Panc1 (cell line): ENCODE measurements around the gene SPDYE16. TPM values are rescaled to one million over a fixed set of nuclear protein-coding genes. Genes with fewer than 3 reads are reported as not detected.
"Not testable (repeated sequence)": the region's sequence is repeated elsewhere in the genome, so short reads cannot be mapped to it uniquely, and the experiment has no call there.

Experiments
- ATAC-seq: fragments of 200-7000 bp; cut with Tn5 transposase; 2 replicates; pipeline ENCODE4 v1.9.1; 2020; ENCODE audit warnings: mild to moderate bottlenecking, moderate library complexity
- BruUV-seq: library from RNA; stranded (reverse); fragments of 400-500 nt; replicated peaks from 2 replicates; lab custom pipeline; 2021; lab: Mats Ljungman, UMichigan
- CTCF ChIA-PET: fragments of 300-600 bp; sonication (Branson Sonifier 250); formaldehyde crosslinking; loops from one replicate; lab custom pipeline; 2022; ENCODE audit warnings: antibody characterized with exemption; lab: Charles Lee
- POLR2A ChIA-PET: fragments of 300-600 bp; sonication (Branson Sonifier 250); formaldehyde crosslinking; loops from one replicate; lab custom pipeline; 2022; ENCODE audit warnings: antibody characterized with exemption; lab: Charles Lee
- DNase-seq: peaks from one replicate; pipeline ENCODE4 v3.0.0-alpha.2; 2010; ENCODE audit warnings: low read depth, low spot score
- H3K27ac ChIP-seq: 2 replicates; pipeline ENCODE4 v1.5.1; 2011; ENCODE audit warnings: mild to moderate bottlenecking, low read length, inconsistent platforms
- H3K27me3 ChIP-seq: fragments of 200-500 bp; sonication (Bioruptor generic); 2 replicates; pipeline ENCODE4 v1.6.0; 2014; ENCODE audit warnings: low read length, inconsistent platforms; ENCODE audit not compliant: control insufficient read depth, insufficient read depth
- H3K36me3 ChIP-seq: fragments of 200-500 bp; sonication (Bioruptor generic); 2 replicates; pipeline ENCODE4 v1.5.1; 2014; ENCODE audit warnings: inconsistent platforms, mild to moderate bottlenecking, low read length, moderate library complexity; ENCODE audit not compliant: control insufficient read depth, insufficient read depth
- H3K4me1 ChIP-seq: 2 replicates; pipeline ENCODE4 v1.5.1; 2011; ENCODE audit warnings: inconsistent platforms, mild to moderate bottlenecking, low read length, moderate library complexity; ENCODE audit not compliant: control insufficient read depth, insufficient read depth
- H3K4me3 ChIP-seq, 2 experiments: 2 replicates each; pipeline ENCODE4 v1.5.1; 2011 to 2012; ENCODE audit warnings: low read depth in 2 of 2, low read length in 2 of 2, mild to moderate bottlenecking in 2 of 2, inconsistent platforms in 1 of 2, moderate library complexity in 1 of 2
- H3K9me3 ChIP-seq: fragments of 200-500 bp; sonication (Bioruptor generic); 2 replicates; pipeline ENCODE4 v1.5.1; 2014; ENCODE audit warnings: low read depth, mild to moderate bottlenecking, inconsistent platforms, low read length, moderate library complexity; ENCODE audit not compliant: control insufficient read depth, insufficient read depth
- in situ Hi-C: cut with HindIII; loops from 2 replicates; pipeline ENCODE4 v1.10.0; 2016; ENCODE audit warnings: low sequenced_read_pairs, low pct_unique_long_range_greater_than_20kb
- intact Hi-C: fragments of 100-400 bp; cut with micrococcal nuclease; formaldehyde crosslinking; loops from one replicate; pipeline ENCODE4 v1.10.0; 2022; ENCODE audit not compliant: unreplicated experiment
- total RNA-seq: library from RNA; stranded (reverse); gene quantifications from one replicate; pipeline ENCODE4 v1.2.1, GENCODE V29; 2021; ENCODE audit not compliant: unreplicated experiment

Gene SPDYE16
- total RNA-seq, 1 experiment from 2014 or later: not detected

GRCh38 chr7:76583636-76584281 is 40.7 kb upstream of the SPDYE16 start:
- in situ Hi-C loops, H3K27me3 ChIP-seq, POLR2A ChIA-PET, H3K36me3 ChIP-seq, CTCF ChIA-PET, H3K9me3 ChIP-seq, intact Hi-C loops, BruUV-seq: not testable (repeated sequence)
- ATAC-seq (peak; percentile 17), DNase-seq (peak; percentile 45)
- H3K4me1 ChIP-seq: peaks cover 40% of the 10 kb centered on the region
- peak overlapping the region in 1 of 2 experiments; percentile 10; a peak in 1 of 4 replicates for H3K4me3 ChIP-seq
- H3K27ac ChIP-seq: peak overlapping the region; percentile 86

- ATAC-seq: peak; percentile 99
- POLR2A ChIA-PET, intact Hi-C loops, H3K9me3 ChIP-seq, CTCF ChIA-PET, BruUV-seq, in situ Hi-C loops, H3K27me3 ChIP-seq, H3K36me3 ChIP-seq, H3K4me3 ChIP-seq: not testable (repeated sequence)
- peak; percentile 83 for DNase-seq
- Histone ChIP-seq H3K4me1 (peaks cover 36% of the 10 kb centered on the region), H3K27ac (peak overlapping the region; percentile 86)
Measured at GRCh38 chr7:76582848-76583631, 39.9 kb upstream of the SPDYE16 start.

GRCh38 chr7:76575919-76576655 is 33.0 kb upstream of the SPDYE16 start:
- H3K9me3 ChIP-seq, H3K27me3 ChIP-seq, H3K4me3 ChIP-seq, CTCF ChIA-PET, H3K36me3 ChIP-seq, DNase-seq, H3K27ac ChIP-seq, intact Hi-C loops, BruUV-seq, in situ Hi-C loops, POLR2A ChIA-PET: not testable (repeated sequence)
- H3K4me1 ChIP-seq: peaks cover 10% of the 10 kb centered on the region
- peak; percentile 69; the same call in 1 of the 2 replicates for ATAC-seq

- CTCF ChIA-PET: not testable (repeated sequence)
Measured at GRCh38 chr7:76575431-76575830, 32.3 kb upstream of the SPDYE16 start.

DNA sequence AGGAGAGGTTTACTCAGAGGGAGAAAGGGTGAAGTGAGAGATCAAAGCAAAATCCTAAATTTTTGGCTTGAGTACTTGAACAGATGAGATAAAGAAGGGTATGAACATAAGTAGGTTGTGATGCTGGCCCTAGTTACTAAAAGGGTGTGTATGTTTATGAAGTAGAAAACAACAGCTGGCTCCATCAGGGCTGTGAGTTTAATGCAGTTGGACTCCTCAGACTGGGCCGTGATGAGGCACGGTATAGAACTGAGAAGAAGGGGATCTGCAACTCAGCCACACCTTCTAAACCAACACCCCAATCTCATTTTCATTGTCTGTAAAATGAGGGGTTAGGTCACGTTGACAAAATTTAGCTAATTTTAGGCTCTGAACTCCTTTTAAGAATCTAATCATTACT is 29.2 kb upstream of the SPDYE16 start:
- CTCF ChIA-PET, intact Hi-C loops, DNase-seq, H3K27me3 ChIP-seq, H3K36me3 ChIP-seq, H3K27ac ChIP-seq, H3K4me3 ChIP-seq, H3K9me3 ChIP-seq, BruUV-seq, POLR2A ChIA-PET, in situ Hi-C loops, ATAC-seq: not testable (repeated sequence)
- H3K4me1 ChIP-seq: peaks cover 20% of the 10 kb centered on the region

More at GRCh38 chr7:76575431-76575830, 32.3 kb upstream of the SPDYE16 start:
- intact Hi-C loops, BruUV-seq, H3K36me3 ChIP-seq, H3K27ac ChIP-seq, ATAC-seq, DNase-seq, POLR2A ChIA-PET, H3K27me3 ChIP-seq, in situ Hi-C loops, H3K9me3 ChIP-seq, H3K4me3 ChIP-seq: not testable (repeated sequence)
- H3K4me1 ChIP-seq: peaks cover 11% of the 10 kb centered on the region

DNA sequence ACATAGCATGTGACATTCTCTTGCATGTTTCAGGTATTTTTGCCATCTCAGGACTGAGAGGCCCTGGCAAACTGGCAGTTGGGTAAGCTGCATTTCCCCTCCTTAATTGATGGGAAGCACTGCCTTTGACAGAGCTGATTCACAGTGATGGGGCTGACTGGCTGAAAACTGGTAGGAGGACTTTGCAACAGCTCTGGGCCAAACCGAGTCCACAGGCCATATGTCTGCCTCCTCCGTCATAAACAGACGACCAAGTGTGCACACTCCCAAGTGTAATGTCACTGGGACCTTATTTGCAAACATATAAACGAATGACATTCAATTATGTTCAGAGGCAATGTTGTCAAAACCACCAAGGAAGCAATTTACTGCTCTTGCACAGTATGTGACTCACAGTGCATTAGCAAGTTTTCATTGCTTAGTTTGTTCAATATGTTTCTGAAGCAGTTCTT is 27.3 kb upstream of the SPDYE16 start:
- DNase-seq, H3K27ac ChIP-seq, in situ Hi-C loops, CTCF ChIA-PET, POLR2A ChIA-PET, intact Hi-C loops, H3K36me3 ChIP-seq, H3K9me3 ChIP-seq, H3K4me3 ChIP-seq, H3K27me3 ChIP-seq, BruUV-seq: not testable (repeated sequence)
- peak; percentile 74 for ATAC-seq
- H3K4me1 ChIP-seq: peaks cover 15% of the 10 kb centered on the region

GRCh38 chr7:76568742-76569141 is 25.6 kb upstream of the SPDYE16 start:
- CTCF ChIA-PET, POLR2A ChIA-PET, BruUV-seq, in situ Hi-C loops, H3K27me3 ChIP-seq, intact Hi-C loops, H3K4me3 ChIP-seq, H3K9me3 ChIP-seq, H3K36me3 ChIP-seq, H3K27ac ChIP-seq: not testable (repeated sequence)
- DNase-seq (peak; percentile 63), ATAC-seq (peak; percentile 82)
- peaks cover 15% of the 10 kb centered on the region for H3K4me1 ChIP-seq
